HL-60/S4 treated with retinoic acid at 250 ng/mL for 4 days and 3 days (cell line): ENCODE measurements around the gene NELFB.

Source experiments
- in situ Hi-C: fragments of 300-500 bp; cut with MboI; formaldehyde crosslinking; loops from 2 replicates; pipeline ENCODE4 v1.7.0; 2022; ENCODE audit warnings: low sequenced_read_pairs

NELFB gene

DNA sequence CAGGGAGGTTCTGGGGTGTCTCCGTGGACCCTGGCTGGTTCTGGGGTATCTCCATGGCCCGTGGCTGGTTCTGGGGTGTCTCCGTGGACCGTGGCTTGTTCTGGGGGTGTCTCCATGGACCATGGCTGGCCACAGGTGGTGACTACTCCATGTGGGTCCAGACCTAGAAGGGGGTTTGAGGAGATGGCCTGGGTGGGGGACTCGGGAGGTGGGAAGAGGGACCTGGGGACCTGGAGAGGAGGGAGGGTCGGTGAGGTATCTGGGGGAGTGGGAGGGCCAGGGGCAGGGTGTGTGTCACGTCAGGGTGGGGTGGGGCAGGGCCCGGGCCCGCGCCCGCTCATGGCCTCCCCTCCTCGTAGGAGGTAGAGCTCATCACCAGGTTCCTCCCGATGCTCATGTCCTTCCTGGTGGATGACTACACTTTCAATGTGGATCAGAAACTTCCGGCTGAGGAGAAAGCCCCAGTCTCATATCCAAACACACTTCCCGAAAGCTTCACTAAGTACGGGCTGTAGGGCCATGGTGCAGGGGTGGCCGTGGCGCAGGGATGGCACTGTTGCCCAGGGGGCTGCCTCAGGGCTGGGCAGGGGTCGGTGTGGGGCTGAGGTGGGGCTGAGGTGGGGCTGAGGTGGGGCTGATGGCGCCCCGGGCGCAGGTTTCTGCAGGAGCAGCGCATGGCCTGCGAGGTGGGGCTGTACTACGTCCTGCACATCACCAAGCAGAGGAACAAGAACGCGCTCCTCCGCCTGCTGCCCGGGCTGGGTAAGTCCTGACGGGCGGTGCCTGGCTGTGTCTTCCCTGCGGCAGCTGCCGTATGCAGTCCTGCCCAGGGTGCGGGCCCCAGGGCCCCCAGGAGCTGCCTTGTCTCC lies 11.7 kb downstream of the NELFB start:
- in situ Hi-C loops: no loop called here

DNA sequence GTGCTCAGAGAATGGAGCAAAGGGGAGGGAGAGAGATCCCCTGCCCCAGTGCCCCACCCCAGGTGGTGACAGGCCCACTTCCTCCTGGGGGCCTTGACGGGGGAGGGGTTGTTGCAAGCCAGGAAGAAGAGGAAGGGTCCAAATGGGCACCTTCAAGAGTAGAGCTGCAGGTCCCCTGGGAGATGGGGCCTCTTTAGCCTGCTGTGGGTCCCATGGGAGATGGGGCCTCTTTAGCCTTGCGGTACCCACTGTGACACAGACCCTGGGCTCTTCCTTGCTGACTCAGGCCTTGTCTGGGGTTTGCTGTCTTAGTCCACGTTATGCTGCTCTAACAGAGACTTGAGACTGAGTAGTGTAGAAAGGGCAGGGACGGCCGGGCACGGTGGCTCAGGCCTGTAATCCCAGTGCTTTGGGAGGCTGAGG lies 12.8 kb downstream of the NELFB start:
- in situ Hi-C loops: no loop called here

DNA sequence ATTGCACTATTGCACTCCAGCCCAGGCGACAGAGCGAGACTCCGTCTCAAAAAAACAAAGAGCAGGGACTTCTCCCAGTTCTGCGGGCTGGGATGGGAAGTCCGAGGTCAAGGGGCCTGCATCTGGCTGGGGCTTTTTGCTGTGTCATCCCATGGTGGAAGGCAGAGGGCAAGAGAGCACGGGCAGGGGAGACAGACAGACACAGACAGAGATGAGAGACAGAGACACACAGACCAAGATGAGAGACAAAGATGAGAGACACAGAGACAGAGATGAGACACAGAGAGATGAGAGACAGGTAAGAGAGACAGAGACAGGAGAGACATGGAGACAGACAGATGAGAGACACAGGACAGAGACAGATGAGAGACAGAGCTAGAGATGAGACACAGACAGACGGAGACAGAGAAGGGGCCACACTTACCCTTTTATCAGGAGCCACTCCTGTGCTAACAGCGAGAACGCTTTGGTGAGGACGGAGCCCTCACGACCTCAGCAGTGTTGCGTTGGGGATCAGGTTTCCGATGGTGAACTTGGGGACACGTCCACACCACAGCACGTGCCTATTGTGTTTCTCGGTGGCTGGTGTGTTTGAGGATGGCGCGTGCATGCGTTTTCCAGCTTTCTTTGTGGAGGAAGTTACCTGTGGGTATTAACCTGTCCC lies 13.5 kb downstream of the NELFB start:
- in situ Hi-C loops: no loop called here

DNA sequence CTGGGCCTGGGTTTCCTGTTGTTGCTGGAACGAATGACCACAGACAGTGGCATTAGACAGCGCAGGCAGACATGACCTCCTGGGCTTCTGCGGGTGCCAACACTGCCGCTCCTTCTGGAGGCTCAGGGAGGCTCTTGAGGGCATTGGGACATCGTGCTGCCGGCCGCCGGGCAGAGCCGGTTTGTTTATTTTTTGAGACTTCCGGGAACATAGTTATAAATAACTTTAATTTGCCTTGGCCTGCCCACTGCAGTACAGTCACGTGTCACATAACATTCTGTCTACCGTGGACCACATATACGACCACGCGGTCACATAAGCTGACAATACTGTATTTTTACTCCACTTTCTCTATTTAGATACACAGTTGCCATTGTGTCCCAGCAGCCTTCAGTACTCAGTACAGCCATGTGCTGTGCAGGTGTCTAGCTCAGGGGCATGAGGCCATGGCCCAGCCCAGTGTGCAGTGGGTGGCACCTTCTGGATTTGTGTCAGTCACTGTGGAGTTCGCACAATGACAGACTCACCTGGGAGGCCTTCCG lies 14.2 kb downstream of the NELFB start:
- in situ Hi-C loops: no loop called here

DNA sequence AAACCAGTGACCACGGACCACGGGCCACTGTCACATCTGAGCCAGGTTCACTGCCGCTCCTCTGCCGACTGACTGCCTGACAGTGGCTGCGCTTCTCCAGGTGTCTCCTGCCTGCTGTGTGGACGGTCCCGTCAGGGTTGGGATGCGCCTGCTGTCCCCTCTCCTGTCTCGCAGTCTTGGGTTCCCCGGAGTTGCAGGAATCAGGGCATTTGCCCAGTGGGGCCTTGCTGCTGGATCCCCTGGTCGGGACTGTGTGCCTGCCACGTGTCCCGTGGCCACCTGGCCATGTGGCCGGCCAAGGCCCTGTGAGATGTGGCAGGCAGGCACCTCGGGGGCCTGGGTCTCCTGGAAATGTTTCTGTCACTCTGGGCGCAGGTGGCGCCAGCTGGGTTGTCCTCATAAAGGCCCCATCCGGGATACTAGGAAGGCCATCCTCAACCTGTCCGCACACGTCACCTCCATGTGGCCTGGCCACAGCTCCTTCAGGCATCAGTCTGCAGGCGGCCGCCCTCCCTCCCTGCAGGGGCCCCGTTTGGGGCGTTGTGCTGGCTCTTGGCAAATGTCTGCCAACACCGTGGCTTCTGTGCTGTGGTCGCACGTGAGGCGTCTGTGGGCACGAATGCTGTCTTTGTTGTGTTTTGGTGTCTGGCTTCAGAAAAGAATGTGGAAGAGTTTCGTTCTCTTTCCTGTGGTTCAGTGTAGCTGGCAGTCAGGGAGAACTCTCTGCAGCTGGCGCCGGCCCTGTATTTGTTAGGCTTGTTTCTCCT lies 16.0 kb downstream of the NELFB start:
- in situ Hi-C loops: no loop called here

DNA sequence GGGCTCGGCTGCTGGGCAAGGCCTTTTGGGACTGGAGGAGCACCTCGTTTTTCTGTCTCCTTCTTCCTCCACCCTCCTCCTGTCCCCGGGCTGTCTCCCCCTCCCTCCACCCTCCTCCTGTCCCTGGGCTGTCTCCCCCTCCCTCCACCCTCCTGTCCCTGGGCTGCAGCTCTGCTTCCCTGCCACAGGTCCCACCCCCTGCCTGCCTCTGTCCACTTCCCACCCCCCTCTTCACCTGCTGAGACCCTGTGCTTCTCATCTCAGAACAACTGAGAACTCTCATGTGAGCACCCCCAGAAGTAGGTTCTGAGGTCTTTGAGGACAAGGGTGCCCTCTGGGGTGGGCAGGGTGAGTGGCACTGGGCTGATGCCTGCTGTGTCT lies 16.6 kb downstream of the NELFB start:
- in situ Hi-C loops: no loop called here

DNA sequence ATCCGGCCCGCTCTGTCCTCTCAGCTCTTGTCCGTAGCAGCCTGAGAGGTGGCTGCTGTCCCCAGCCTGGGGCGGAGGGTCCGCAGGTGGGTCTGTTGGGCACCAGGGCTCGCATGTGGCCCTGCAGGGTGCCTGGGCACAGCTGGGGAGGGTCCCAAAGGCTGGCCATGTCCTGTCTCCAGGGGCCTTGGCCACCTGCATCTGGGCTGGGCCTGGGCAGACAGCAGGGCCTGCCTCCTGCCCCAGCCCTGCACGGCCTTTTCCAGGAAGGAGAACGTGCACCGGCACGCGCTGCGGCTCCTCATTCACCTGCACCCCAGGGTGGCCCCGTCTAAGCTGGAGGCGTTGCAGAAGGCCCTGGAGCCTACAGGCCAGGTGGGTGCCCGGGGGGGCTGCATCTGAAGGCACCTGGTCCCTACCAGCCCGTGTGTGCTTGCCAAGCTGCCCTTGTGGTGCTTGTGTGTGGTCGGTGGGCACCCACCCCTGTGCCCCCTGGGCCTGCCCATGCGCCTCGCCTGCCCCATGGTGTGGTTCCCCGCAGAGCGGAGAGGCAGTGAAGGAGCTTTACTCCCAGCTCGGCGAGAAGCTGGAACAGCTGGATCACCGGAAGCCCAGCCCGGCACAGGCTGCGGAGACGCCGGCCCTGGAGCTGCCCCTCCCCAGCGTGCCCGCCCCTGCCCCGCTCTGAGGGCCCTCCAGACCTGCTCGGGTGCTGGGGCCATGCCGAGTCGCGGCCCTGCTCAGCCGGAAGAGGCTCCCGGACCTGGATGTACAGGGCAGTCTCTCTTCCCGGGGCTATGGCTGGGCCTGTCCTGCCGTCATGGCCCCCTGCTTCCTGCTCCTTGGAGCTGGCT lies 17.3 kb downstream of the NELFB start:
- in situ Hi-C loops: no loop called here

DNA sequence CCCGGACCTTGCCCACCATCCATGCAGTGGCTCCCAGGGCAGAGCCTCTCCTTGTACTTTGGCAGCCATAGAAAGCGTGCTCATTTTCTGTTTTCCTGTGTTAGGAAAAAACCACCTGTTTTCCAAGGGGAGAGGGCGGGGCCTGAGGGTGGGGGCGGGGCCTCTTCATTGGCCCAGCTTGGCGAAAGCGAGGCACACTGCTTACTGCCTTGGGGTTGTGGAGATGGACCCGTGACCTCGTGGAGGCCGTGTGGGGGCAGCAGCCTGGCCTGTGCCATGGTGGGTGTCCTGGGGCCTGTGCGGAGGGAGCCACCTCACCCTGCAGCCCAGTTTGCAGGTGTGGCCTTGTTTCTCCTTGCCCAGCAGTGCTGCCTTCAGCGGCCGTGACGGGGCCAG lies 18.0 kb downstream of the NELFB start:
- in situ Hi-C loops: no loop called here

DNA sequence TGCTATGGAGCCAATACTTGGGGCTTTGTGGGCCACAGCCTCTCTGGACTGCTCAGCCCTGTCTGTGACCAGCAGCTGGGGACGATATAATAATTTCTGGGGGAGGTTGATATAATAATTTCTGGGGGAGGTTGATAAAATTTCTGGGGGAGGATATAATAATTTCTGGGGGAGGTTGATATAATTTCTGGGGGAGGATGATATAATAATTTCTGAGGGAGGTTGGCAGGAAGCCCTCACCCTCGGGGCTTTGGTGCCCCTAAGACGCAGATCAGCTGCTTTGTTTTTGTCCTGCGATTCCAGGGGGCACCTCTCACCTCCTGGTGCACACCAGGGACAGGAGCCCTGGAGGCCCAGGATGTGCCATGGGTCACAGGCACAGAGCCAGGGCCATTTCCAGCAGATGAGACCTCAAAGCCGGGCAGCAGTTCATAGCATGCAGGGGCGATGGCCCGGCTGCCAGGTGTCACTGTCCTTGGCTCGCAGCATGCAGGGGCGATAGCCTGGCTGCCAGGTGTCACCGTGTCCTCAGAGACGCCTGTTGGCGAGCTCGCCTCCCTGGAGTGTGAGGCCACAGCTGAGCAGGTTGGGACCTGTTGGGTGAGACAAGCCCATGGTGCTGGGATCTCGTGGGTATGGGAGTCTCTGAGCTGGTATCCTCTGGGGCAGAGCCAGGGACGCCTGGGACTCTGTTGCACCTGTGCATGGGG lies 18.6 kb downstream of the NELFB start:
- in situ Hi-C loops: no loop called here

DNA sequence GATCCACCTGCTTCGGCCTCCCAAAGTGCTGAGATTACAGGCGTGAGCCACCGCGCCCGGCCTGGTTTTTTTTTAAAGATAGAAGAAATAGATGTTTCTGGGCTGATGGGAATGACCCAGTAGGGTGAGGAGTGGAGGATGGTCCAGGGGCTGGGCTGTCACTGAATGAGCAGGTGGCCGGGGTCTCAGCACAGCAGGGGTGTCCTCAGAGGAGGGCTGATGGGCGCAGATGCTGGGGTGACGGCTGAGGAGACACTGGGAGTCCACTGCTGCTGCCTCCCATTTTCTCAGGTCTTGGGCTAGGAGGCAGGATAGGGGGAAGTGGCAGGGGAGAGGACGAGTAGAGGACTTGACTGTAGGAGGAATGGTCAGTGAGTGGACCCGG lies 20.1 kb downstream of the NELFB start:
- in situ Hi-C loops: no loop called here

DNA sequence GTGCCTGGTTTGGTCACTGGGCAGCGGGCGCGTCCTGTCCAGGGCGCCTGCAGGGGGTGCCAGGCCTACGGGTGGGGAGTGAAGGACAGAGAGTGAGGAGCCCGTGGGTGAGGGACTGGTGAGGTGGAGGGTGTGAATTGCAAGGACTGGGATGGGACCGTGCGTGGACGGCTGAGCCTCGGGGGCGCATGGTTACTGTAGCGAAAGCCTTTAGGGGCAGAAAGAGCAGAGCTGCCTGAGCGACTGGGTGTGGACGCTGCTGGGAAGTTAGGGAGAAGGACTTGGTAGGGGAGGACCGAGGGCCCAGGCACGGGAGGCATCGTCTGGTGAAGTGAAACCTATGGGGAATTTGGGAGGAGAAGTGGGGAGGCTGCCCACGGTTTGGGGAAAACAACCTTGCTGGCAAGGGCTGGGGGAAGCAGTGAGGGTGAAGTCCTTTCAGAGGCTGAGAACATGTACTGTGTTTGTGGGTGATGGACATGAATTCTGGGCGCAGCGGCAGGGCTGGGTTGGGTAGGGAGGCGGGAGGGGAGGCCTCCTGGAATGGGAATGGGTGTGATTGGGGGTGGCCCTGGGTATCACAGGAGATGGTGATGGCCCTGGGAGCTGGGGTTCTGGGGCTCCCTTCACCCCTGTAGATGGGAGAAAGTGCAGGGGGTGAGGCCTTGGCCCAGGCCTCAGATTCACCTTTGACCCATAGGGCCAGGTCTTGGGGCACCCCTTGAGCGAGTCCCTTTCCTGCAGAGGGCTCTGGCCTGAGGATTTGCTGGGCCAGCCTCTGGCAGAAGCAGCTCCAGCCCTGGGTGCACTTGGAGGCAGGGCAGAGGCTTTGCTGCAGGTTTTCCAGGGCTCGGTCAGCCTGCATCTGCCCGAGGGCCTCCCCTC lies 20.7 kb downstream of the NELFB start:
- in situ Hi-C loops: no loop called here

DNA sequence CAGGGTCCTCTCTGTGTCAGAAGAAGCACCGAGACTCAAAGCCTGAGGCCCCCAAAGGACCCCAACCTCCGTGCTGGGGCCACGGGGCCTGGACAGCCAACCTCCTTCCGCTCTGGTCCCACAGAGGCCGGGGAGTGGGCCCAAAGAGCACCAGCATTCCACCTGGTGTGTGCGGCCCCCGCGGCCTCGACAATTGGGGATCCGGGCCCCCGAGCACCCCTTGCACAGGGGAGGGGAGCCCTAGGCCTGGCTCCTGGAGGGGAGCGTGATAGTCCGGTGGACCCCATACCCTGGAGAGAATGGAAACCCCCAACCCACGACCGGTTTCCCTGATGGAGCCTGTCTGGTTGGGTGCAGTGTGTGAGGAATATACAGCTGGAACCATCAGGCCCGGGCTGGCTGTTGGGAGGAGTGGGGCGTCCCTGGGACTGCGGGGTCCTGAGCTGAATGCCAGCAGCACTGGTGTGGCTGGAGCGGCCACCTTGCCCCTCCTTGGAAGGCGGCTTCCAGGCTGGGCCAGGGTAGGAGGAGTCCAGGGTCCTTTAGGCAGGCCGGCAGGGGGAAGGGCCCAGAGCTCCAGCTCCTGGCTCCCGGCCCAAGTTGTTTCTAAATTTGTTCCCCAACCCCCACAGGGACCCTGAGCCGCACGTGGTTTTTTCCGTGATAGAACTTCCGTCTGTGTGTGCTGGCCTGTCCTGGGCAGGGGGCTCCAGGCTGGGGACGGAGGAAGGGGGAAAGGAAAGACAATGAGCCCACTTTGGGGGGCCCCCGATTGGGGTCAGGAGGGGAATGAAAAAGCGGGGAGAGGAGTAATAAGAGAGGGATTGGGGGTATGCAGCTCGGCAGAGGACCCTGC lies 21.6 kb downstream of the NELFB start:
- in situ Hi-C loops: no loop called here

DNA sequence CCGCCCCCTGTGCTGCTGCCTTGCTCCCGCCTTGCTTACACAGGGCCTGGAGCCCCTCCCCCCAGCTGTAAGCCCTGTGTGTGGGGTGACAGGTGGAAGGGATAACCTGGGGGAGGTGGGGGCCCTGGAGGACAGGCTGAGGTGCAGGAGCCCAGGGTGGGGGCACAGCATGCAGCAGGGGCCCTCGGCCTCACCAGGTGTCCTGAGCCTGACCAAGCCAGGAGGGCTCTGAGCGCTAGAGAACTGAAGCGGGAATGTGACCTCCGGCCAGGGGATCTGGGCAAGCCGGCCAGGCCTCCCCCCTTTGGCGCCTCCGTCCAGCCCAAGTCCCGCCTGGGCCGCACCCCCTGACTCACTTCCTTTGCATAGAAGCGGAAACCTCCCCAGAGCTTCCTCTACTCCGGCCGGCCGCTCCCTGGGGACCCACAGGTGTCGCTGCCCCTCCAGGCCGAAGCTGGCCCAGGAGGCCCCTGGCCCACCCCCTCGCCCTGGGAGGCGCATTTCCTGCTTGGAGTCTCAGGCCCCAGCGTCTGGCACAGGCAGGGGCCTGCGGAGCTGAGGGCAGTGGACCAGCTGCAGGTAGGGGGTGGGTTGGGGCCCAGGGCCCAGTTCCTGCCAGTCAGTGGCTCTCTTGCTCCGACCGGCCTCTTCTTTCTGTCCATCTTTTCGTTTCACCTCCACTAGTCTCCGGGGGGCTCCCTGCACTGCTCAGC lies 22.4 kb downstream of the NELFB start, which contains the start of gene TOR4A:
Gene TOR4A, plus strand, starts transcription at position 398 of the 713 bp plus-strand sequence. CDS start 964 bp downstream, outside the sequence.
- in situ Hi-C loops: no loop called here

DNA sequence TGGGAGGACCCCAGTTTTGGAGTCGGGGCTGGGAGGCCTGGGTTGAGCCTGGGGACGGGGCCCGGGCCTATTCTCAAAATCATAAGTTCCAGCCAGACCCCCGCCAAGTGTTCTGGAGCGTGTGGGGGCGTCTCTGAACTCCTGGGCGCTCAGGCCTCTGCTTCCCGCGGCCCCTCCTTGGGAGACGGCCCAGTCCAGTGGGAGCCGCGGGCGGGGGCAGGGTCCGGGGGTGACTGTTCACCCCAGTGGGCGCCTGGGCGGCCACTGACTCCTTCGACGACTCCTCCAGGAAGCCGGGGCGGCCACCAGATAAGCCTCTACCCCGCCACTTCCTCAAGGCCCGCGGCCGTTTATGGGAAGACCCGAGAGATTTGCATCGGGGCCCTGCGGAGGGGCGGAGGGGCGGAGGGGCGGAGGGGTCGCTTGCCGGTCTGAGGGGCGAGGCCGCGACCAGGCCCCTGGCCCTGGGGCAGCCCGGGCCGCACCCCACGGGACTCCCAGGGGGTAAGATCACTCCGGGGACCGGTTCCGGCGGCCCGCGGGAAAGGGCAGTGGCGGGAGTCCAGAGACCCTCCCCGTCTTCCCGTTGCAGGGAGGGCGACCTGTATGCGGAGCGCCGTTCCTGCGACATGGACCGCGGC lies 23.1 kb downstream of the NELFB start:
- in situ Hi-C loops: no loop called here

DNA sequence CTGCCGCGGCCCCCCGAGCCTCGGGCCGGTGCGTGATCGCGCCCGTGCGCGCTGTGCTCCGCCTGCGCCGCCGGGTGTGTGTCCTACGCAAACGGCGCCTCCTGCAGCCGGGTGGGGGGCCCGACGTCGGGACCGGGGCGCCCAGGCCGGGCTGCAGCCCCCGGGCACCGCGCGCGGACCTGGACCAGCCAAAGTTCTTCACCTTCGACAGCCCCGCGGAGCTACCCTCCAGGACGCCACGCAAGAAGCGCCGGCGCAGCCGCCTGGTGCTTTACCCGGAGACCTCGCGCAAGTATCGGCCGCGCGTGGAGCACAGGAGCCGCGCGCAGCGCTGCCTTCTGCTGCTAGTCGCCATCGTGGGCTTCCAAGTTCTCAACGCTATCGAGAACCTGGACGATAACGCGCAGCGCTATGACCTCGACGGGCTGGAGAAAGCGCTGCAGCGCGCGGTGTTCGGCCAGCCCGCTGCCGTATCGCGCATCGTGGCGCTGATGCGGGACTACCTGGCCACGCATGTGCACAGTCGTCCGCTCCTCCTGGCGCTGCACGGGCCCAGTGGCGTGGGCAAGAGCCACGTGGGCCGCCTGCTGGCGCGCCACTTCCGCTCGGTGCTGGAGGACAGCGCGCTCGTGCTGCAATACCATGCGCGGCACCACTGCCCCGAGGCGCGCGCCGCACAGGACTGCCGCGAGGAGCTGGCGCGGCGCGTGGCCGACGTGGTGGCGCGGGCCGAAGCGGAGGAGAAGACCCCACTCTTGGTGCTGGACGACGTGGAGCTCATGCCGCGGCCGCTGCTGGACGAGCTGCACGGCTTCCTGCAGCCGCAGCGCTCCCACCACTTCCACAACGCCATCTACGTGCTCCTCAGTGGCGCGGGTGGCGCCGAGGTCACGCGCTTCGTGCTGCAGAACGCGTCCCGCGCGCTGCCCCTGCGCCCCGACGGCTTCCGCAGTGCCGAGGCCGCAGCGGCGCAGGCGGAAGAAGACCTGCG lies 23.9 kb downstream of the NELFB start:
- in situ Hi-C loops: no loop called here
